ENCODE measurements around the gene FOXE3.
A peak's percentile ranks its signal among the peaks of the same experiment; 100 is the strongest.
"Not testable (repeated sequence)": the region's sequence is repeated elsewhere in the genome, so short reads cannot be mapped to it uniquely, and the experiment has no call there.

Gene FOXE3

GRCh38 chr1:47450606-47451005 is 34.5 kb downstream of the FOXE3 start:
- DNase-seq = no peak

- no peak for DNase-seq
These were observed 36.3 kb downstream of the FOXE3 start for GRCh38 chr1:47452426-47452825.

DNA sequence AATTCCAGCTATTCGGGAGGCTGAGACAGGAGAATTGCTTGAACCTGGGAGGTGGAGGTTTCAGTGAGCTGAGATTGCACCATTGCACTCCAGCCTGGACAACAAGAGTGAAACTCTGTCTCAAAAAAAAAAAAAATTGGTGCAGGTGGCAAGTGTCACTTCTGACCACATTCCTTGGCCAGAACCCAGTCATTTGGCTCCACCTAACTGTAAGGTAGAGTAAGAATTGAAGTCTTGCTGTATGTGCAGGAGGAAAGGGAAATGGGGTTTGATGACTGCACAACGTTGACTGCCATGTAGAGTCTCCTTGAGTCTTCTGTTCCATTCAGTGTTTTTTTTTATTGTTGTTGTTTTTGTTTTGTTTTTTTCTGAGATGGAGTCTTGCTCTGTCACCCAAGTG is 37.8 kb downstream of the FOXE3 start:
- not testable (repeated sequence) for DNase-seq

GRCh38 chr1:47456250-47456649 is 40.2 kb downstream of the FOXE3 start:
- DNase-seq = no peak

DNA sequence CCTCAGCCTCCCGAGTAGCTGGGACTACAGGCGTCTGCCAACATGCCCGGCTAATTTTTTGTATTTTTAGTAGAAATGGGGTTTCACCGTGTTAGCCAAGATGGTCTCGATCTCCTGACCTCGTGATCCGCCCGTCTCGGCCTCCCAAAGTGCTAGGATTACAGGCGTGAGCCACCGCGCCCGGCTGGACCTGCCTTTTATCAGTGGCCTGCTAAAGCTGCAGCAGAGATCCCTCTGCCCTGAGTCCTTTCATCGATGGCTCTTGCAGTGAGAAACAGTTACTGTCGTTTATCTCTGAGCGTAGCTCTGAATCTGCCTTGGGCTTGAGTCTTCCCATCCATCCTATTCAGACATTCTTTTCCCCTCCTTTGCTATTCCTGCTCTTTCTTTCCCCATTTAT is 41.5 kb downstream of the FOXE3 start:
- not testable (repeated sequence) for DNase-seq

- DNase-seq = no peak
These were observed 43.2 kb downstream of the FOXE3 start for GRCh38 chr1:47459253-47459788.

GRCh38 chr1:47460040-47460439 is 44.0 kb downstream of the FOXE3 start:
- DNase-seq = no peak

DNA sequence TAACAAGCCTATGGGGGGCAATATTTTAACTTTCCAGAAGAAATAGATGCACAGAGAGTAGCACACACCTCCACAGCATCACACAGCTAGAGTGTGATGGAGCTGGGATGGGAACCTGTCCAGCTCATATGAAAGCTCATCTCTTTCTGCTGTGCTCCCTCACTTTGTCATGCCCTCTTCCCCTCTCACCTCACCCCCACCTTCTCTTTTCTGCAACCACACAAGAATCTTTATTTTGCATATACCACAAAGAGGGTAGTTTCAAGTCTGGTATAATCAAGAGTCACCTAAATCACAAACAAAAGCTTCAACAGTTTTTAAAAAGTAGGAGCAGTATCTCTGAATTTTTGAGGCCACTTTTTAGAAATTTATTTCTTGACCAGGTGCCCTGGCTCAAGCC is 44.4 kb downstream of the FOXE3 start:
- DNase-seq = no peak

- peak; percentile 35 for DNase-seq
These were observed 49.5 kb downstream of the FOXE3 start for GRCh38 chr1:47465605-47466004.

Data from eye (tissue), 1 donor.